Peyer's patch (tissue), 4 donors: ENCODE results near the gene OPCML.

Source experiments
- CTCF ChIP-seq, 6 experiments: fragments of 450-650 bp in 4 of 6; fragments of 200-600 bp in 2 of 6; sonication (generic) in 1 of 6; IDR thresholded peaks; one replicate each; pipeline ENCODE4 v1.5.1; 2017 to 2019; ENCODE audit warnings: antibody characterized with exemption in 6 of 6, mild to moderate bottlenecking in 3 of 6, moderate library complexity in 1 of 6
- POLR2A ChIP-seq, 2 donors: fragments of 450-650 bp; IDR thresholded peaks; one replicate each; pipeline ENCODE4 v1.5.1; 2017; ENCODE audit warnings: antibody characterized with exemption in 2 of 2, mild to moderate bottlenecking in 2 of 2, moderate library complexity in 2 of 2

GRCh38 chr11:132910011-132910760 is 622.1 kb downstream of the OPCML start:
- no peak for TF ChIP-seq POLR2A (IDR thresholded peaks at IDR 0.05)
- no peak for TF ChIP-seq CTCF (IDR thresholded peaks at IDR 0.05)
